HG03095 (cell line): ENCODE results near the gene PAQR5.
A peak's percentile ranks its signal among the peaks of the same experiment; 100 is the strongest.

ENCODE experiments used
- ATAC-seq: cut with Tn5 transposase; IDR thresholded peaks from one replicate; pipeline ENCODE4 v1.9.1; 2021; ENCODE audit warnings: moderate library complexity; ENCODE audit not compliant: unreplicated experiment

PAQR5 gene

GRCh38 chr15:69389426-69389825, 90.7 kb downstream of the PAQR5 start:
- no peak for ATAC-seq

GRCh38 chr15:69390575-69390974, 91.9 kb downstream of the PAQR5 start:
- no peak for ATAC-seq

- ATAC-seq, result no peak
Measured at GRCh38 chr15:69391046-69391757, 92.5 kb downstream of the PAQR5 start.

- ATAC-seq, result no peak
Measured at GRCh38 chr15:69392352-69392751, 93.6 kb downstream of the PAQR5 start.

GRCh38 chr15:69393831-69394491, 95.2 kb downstream of the PAQR5 start:
- no peak for ATAC-seq

GRCh38 chr15:69394556-69395282, 96.0 kb downstream of the PAQR5 start:
- no peak for ATAC-seq

GRCh38 chr15:69395460-69395859, 96.7 kb downstream of the PAQR5 start:
- ATAC-seq, result no peak

- ATAC-seq, result no peak
Measured at GRCh38 chr15:69395991-69396390, 97.3 kb downstream of the PAQR5 start.

- no peak for ATAC-seq
Measured at GRCh38 chr15:69398491-69398891, 99.8 kb downstream of the PAQR5 start.

GRCh38 chr15:69400850-69401249, 102.1 kb downstream of the PAQR5 start:
- ATAC-seq, result no peak

GRCh38 chr15:69402816-69403215, 104.1 kb downstream of the PAQR5 start:
- no peak for ATAC-seq

GRCh38 chr15:69403594-69403993, 104.9 kb downstream of the PAQR5 start:
- no peak for ATAC-seq

GRCh38 chr15:69405110-69405509, 106.4 kb downstream of the PAQR5 start:
- no peak for ATAC-seq

- ATAC-seq, result no peak
Measured at GRCh38 chr15:69407719-69408400, 109.1 kb downstream of the PAQR5 start.

GRCh38 chr15:69408841-69409240, 110.1 kb downstream of the PAQR5 start:
- ATAC-seq, result no peak

GRCh38 chr15:69410248-69410874, 111.6 kb downstream of the PAQR5 start:
- no peak for ATAC-seq

- ATAC-seq, result no peak
Measured at GRCh38 chr15:69412274-69412673, 113.6 kb downstream of the PAQR5 start.

GRCh38 chr15:69412701-69413100, 114.0 kb downstream of the PAQR5 start:
- ATAC-seq, result no peak

- ATAC-seq, result peak; percentile 88
Measured at GRCh38 chr15:69413822-69414700, 115.3 kb downstream of the PAQR5 start, which contains the start of gene KIF23. Gene KIF23 (plus strand): TSS chr15:69414349. CDS start chr15:69414466, 117 bp downstream.

GRCh38 chr15:69414701-69415167, 116.0 kb downstream of the PAQR5 start:
- ATAC-seq, result peak; percentile 29
